Spleen (tissue), 7 donors: Measurements from ENCODE around the gene CPT1B.

Experiments used
- POLR2A ChIP-seq, 3 donors: fragments of 450-650 bp; IDR thresholded peaks; one replicate each; pipeline ENCODE4 v1.5.1; 2017; ENCODE audit warnings: antibody characterized with exemption in 3 of 3, mild to moderate bottlenecking in 1 of 3
- TF ChIP-seq, protein P1 (sequence below), 11 experiments: fragments of 200-600 bp in 7 of 11; fragments of 450-650 bp in 4 of 11; sonication (generic) in 4 of 11; IDR thresholded peaks in 8 of 11; conservative IDR thresholded peaks in 3 of 11; 1 replicate in 7 of 11; 2 replicates in 4 of 11; pipeline versions ENCODE4 v1.4.0 to v1.8.0; 2016 to 2021; ENCODE audit warnings: antibody characterized with exemption in 11 of 11, inconsistent platforms in 4 of 11, mild to moderate bottlenecking in 1 of 11
- donor health status: DM: no; HTN: no; CAD: no; lungs with moderate emphysema.
- donor health status: DM: no; HTN: no; CAD: no.
- donor health status: DM: no; HTN: no; CAD: no.

DNA sequence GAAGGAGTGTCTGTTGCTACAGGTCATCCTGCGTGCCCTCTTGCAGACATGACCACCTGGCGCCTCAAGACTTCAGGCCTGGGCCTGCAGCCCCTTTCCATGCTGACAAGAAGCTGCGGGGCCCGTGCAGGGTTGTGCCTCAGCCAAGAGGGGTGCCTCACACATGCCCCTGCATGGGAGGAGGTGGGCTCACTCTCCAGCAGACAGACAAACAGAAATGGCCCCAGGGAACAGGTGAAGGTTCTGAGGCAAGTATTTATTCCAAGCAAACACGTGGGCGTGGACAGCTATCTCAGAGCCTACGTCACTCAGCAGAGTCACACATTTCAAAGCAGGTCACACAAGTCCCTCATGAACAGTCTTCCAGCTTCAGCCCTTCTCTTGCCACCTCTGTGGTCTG is 9.6 kb downstream of the CPT1B start:
- no peak for TF ChIP-seq POLR2A (IDR thresholded peaks at IDR 0.05)
- TF ChIP-seq, protein P1, sequence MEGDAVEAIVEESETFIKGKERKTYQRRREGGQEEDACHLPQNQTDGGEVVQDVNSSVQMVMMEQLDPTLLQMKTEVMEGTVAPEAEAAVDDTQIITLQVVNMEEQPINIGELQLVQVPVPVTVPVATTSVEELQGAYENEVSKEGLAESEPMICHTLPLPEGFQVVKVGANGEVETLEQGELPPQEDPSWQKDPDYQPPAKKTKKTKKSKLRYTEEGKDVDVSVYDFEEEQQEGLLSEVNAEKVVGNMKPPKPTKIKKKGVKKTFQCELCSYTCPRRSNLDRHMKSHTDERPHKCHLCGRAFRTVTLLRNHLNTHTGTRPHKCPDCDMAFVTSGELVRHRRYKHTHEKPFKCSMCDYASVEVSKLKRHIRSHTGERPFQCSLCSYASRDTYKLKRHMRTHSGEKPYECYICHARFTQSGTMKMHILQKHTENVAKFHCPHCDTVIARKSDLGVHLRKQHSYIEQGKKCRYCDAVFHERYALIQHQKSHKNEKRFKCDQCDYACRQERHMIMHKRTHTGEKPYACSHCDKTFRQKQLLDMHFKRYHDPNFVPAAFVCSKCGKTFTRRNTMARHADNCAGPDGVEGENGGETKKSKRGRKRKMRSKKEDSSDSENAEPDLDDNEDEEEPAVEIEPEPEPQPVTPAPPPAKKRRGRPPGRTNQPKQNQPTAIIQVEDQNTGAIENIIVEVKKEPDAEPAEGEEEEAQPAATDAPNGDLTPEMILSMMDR (IDR thresholded peaks at IDR 0.05 in 8 of 11, conservative IDR thresholded peaks at IDR 0.05 in 3 of 11), result no peak
